AG08395 (cell line): ENCODE measurements around the gene MRC1.

Experiments used
- DNase-seq: peaks from one replicate; pipeline ENCODE4 v3.0.0; 2012; ENCODE audit warnings: mixed read lengths, low spot score

The MRC1 gene

DNA sequence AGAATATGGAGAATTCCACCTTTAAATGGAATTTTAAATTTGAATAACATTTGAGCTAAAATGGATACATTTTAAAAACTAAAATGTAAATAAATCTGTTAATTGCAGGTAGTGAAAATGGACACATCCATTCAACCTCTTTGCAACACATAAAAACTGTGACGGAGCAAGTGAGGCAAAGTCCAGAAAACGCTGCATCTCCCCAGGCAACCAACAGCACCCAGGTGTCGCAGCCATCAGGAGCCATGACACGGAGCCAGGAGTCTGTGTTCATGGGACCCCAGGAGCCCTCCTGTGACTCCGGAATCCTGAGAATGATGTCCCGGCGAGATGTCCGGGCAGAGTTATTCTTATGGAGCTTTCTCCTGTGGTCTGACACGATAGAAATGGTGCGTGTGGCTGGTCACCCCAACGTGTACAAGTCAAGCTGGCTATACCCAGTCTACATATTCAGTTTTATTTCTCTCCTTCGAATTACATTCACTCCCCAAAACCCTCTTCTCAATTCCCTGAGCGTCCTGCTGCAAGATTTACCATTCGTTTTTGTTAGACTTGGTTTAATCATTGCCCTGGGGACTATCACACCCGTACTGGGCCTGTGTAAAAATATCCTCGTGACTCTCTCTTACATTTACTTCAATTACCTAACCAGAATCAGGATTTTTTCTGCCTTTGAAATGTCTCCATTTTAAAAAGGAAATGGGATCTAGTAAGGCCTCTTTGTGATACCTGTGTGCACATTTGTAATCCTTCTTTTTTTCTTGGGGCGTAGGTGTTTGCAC, 13.1 kb upstream of the MRC1 start:
- no peak for DNase-seq

GRCh38 chr10:17801507-17801906, 7.6 kb upstream of the MRC1 start:
- DNase-seq = no peak

- no peak for DNase-seq
Measured at GRCh38 chr10:17802350-17802749, 6.8 kb upstream of the MRC1 start.

GRCh38 chr10:17802976-17803375, 6.2 kb upstream of the MRC1 start:
- no peak for DNase-seq

DNA sequence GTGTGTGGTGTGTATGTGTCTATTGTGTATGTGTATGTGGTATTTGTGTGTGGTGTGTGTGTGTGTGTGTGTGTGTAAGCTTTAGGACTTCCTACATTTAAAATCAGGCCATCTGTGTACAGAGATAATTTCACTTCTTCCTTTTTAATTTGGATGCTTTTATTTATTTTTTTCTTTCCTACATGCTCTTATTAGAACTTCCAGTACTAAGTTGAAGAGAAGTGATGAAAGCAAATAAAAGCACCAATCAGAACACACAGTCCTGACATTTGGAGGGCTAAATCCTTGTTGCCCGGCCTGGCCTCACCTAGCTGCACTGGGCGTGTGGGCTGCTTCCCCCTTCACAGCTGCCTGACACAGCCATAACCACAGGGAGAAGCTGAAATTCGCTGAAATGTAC, 3.8 kb upstream of the MRC1 start:
- no peak for DNase-seq

- DNase-seq = no peak
Measured at GRCh38 chr10:17805921-17806577, 3.1 kb upstream of the MRC1 start.

DNA sequence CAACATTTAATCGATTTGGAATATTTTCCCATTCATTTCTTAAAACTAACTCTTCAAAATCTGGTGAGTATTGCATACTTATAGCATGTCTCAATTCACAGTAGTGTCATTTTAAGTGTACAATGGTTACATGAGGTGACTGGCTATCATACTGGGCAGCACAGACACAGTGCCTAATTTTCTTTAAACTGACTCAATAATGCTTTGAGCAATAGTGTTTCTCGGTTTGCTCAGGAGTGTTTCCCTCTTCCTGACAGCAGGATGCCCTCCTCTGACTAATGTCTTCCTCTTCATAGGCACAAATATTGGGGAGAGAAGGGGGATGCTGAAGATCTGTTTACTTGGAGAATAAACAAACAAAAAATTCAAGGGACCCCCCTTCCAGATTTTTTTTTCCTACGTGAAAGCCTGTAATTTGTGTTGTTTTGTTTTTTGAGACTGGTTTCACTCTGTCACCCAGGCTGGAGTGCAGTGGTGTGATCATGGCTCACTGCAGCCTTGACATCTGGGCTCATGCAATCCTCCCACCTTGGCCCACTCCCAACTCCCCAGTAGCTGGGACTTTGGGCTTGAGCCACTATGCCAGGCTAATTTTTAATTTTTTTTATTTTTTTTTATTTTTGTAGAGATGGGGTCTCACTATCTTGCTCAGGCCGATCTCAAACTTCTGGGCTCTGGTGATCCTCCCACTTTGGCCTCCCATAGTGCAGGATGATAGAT, 2.2 kb downstream of the MRC1 start:
- DNase-seq = no peak

GRCh38 chr10:17814973-17815372, 5.8 kb downstream of the MRC1 start:
- DNase-seq = no peak

DNA sequence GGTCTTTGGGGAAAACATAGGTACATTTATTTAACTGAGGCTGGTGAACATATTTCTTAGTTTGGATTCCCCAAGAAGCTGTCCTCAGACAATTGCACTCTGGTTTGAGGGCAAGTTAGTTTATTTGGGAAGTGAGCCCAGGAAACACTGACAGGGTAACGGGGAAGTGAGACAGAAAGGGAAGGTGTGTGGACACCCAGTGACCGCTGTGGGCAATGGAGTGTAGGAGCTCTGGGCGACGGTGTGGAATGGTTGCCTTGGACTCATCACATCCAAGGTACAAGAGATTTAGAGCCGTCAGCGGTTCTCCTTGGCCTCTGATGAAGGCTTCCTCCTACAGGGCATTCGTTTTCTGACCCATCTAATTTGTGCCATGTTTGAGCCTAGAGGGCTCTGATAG, 7.1 kb downstream of the MRC1 start:
- no peak for DNase-seq

- no peak for DNase-seq
Measured at GRCh38 chr10:17817316-17817715, 8.2 kb downstream of the MRC1 start.

GRCh38 chr10:17817790-17818189, 8.6 kb downstream of the MRC1 start:
- no peak for DNase-seq

DNA sequence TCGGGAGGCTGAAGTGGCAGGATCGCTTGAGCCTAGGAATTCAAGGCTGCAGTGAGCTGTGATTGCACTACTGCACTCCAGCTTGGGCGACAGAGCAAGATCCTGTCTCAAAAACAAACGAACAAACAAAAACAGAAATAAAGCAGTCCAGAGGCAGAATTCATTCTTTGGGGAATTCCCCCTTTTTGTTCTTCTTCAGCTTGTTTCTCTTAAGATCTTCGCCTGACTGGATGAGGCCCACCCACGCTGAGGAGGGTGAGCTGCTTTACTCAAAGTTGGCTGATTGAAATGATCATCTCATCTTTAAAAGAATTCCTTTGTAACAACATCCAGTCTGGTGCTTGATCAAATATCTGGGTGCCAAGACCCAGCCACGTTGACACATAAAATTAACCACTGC, 10.7 kb downstream of the MRC1 start:
- no peak for DNase-seq

DNA sequence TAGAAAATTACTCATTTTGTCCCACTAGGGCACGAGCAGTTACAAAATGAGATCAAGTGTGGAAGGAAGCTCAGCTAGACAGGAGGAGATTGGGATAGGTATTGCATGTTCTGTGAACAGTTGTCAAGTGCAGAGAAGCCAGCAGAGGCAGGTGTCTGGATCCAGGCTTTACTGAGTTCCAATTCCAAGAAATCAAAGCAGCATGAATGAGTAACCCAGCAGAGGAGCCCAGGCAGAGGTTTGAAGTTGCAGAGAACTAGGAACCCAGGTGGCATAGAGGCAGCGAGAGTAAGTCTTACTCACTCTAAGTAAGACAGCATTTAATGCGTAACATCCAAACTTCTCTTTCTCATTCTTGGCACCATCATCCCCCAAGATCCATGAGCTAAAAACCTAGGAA, 11.8 kb downstream of the MRC1 start:
- no peak for DNase-seq

DNA sequence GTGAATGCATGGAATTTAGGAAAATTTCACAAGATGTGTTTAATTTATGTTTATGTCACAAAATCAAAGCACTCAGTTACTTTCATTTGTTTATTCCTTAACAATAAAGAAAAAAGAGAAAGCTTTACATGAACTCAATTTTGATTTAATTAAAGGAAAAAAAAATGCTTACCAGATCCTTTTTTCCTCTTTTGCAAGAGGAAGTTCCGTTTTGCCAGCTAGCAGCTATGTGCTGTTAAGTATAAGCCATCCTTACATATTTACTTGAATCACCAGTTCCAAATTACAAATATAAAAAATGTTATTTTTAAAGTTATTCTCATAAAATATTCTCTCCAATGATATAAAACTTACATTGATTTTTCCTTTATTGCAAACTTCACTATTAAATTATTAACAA, 12.7 kb downstream of the MRC1 start:
- DNase-seq = no peak

DNA sequence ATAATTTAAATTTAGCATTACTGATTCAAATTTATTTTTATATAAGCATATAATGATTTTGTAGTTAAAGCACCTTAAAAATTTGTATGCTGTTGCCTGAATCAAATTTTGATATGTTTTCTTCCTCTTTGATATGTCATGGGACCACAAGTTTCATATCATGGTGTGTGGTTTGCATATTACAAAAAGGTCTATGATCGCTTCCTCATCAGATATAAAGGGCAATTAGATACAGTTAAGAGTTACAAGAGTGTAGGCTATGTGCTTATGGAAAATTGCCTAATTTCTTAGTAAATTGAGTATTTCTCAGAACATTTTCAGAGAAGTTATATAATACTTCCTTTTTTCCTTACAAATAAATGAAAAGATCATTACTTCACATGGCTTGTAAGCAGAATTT, 22.2 kb downstream of the MRC1 start:
- DNase-seq = no peak

DNA sequence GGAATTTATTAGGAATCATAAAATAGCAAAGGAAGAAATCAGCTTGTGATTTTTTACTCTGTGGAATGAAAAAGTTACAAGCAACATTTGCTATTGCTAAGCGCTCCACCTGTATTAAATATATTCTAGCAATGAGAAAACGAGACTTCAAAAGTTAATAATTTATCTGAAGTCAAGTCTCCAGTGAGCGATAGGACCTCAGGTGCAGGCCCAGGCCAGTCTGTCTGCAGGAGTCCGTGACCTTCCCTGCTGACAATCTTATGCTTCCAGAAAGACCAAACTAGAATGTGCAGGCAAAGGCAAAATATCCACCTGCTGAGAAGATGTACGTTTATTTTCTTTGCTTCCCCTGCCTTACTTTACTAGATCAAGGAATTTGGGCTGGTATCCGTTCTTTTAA, 22.7 kb downstream of the MRC1 start:
- no peak for DNase-seq

GRCh38 chr10:17833656-17834055, 24.5 kb downstream of the MRC1 start:
- DNase-seq = no peak

DNA sequence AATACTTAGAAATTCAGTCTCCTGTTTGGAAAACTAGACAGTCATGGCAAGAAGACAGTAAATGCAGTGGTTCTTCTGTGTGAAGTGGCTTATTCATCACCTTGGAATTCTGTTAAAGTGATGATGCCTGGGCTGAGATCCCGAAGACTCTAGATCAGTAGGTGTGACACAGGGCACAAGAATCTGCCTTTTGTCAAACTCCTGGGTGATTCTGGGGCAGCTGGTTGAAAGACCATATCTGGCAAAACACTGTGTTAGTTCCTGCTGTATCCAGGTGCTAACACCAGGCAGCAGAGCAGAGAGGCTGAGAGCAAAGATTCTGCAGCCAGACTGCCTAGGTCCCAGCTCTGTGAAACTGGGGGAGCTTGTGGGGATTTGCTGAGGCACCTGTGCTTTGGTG, 26.5 kb downstream of the MRC1 start:
- DNase-seq = peak; percentile 91

DNA sequence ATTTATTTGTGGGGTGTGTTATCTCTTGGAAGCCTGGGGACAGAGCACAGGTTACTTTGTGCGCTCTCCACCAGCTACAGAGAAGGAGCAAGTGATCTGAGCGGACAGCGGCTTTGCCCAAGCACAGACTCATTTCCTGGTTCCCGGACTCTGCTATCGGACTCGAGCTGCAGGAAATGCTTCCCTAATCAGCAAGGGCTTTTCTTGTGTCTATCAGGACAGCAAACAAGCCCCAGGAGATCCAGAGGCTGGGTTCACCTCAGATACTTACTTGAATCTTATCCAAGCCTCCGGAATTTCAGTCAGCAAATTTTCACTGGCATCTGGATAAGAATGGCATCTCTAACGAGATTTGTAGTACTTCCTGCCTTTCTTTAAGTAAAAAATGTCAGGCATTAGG, 27.8 kb downstream of the MRC1 start:
- peak; percentile 46 for DNase-seq

GRCh38 chr10:17838080-17838648, 29.0 kb downstream of the MRC1 start:
- no peak for DNase-seq

DNA sequence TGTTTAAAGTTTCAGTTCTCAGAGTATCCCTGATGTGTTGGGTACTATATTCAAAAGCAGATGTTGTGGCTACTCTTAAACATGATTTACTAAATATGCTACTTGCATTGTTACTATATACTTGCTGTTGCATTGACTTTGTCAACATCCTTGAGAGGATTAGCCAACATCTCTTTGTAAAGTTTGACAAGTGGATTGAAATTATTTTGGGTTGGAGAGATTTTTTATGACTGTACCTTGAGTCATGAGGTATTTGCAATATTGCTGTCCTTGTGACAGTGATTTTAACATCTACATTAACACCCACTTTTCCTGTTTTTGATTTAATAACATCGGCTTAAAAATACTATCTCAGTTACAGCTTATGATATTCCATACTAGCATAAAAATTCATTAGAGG, 31.9 kb downstream of the MRC1 start:
- DNase-seq = no peak

DNA sequence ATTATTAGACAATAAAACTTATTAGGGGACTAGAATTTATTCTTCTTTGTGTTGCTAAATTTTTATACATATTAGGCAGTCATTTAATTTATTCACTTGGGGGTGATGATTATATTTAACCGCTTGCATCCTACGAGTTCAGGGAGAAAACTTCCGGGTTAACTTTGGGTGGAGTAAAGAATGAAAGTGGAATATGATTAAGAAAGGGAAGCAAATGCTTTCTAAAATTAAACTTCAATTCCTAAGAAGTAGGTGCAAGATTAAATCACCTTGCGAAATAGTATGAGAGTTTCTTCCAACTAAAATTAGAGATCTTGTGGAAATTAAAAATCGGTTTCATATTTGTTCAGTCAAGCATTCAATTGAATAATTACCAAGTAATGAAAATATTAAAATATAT, 33.5 kb downstream of the MRC1 start:
- no peak for DNase-seq
